ENCODE data around the gene ECI1.

GRCh38 chr16:2190659-2191445 lies 60.5 kb downstream of the ECI1 start:
- no peak for TF ChIP-seq REST (IDR thresholded peaks at IDR 0.05; ENCODE audit: low read depth)
- no peak for TF ChIP-seq USF1 (IDR thresholded peaks at IDR 0.05)
- no peak for TF ChIP-seq FOXM1 (IDR thresholded peaks at IDR 0.05; ENCODE audit: borderline replicate concordance, low read depth)
- TF ChIP-seq CREB1 (IDR thresholded peaks at IDR 0.05; ENCODE audit: low read depth), result no peak
- no peak for TF ChIP-seq ZBTB7A (IDR thresholded peaks at IDR 0.05; ENCODE audit: low read depth)
- TF ChIP-seq RAD21 (IDR thresholded peaks at IDR 0.05; ENCODE audit: low read depth), result no peak
- no peak for TF ChIP-seq YY1 (IDR thresholded peaks at IDR 0.05; ENCODE audit: low read depth)
